Measurements from ENCODE around the gene RAB11FIP3.

Gene RAB11FIP3

GRCh38 chr16:554640-555365 lies 129.4 kb downstream of the RAB11FIP3 start:
- no peak for DNase-seq (ENCODE audit: low spot score)

GRCh38 chr16:555528-556473 lies 130.4 kb downstream of the RAB11FIP3 start:
- DNase-seq (ENCODE audit: low spot score) = no peak

GRCh38 chr16:556474-557173 lies 131.2 kb downstream of the RAB11FIP3 start:
- no peak for DNase-seq (ENCODE audit: low spot score)

- DNase-seq (ENCODE audit: low spot score) = no peak
Measured at GRCh38 chr16:557463-558297, 132.2 kb downstream of the RAB11FIP3 start.

- no peak for DNase-seq (ENCODE audit: low spot score)
Measured at GRCh38 chr16:558298-559020, 133.0 kb downstream of the RAB11FIP3 start.

- DNase-seq (ENCODE audit: low spot score) = no peak
Measured at GRCh38 chr16:559021-559380, 133.6 kb downstream of the RAB11FIP3 start.

- no peak for DNase-seq (ENCODE audit: low spot score)
Measured at GRCh38 chr16:559411-560203, 134.2 kb downstream of the RAB11FIP3 start.

GRCh38 chr16:560204-560700 lies 134.8 kb downstream of the RAB11FIP3 start, which contains the start of gene PRR35:
Gene PRR35, plus strand, starts transcription at chr16:560394. Its CDS starts 2,901 bp downstream, at chr16:563295.
- no peak for DNase-seq (ENCODE audit: low spot score)

- DNase-seq (ENCODE audit: low spot score) = no peak
Measured at GRCh38 chr16:560701-561412, 135.4 kb downstream of the RAB11FIP3 start.

GRCh38 chr16:561413-561794 lies 136.0 kb downstream of the RAB11FIP3 start:
- no peak for DNase-seq (ENCODE audit: low spot score)

- DNase-seq (ENCODE audit: low spot score) = no peak
Measured at GRCh38 chr16:561957-562938, 136.8 kb downstream of the RAB11FIP3 start.

- no peak for DNase-seq (ENCODE audit: low spot score)
Measured at GRCh38 chr16:563072-563644, 137.7 kb downstream of the RAB11FIP3 start.

GRCh38 chr16:564690-565418 lies 139.4 kb downstream of the RAB11FIP3 start:
- no peak for DNase-seq (ENCODE audit: low spot score)

- DNase-seq (ENCODE audit: low spot score) = no peak
Measured at GRCh38 chr16:565419-566330, 140.2 kb downstream of the RAB11FIP3 start.

- DNase-seq (ENCODE audit: low spot score) = no peak
Measured at GRCh38 chr16:566475-567372, 141.3 kb downstream of the RAB11FIP3 start, which contains the start of gene NHLRC4. Gene NHLRC4, plus strand, starts transcription at chr16:567005. Its CDS starts 1,043 bp downstream, at chr16:568048.
